ENCODE measurements around the gene ASCL3.

GRCh38 chr11:8933931-8934330, 8.9 kb downstream of the ASCL3 start:
- TF ChIP-seq CTCF (IDR thresholded peaks at IDR 0.05; ENCODE audit: low read length) = no peak
- no peak for TF ChIP-seq EZH2 (IDR thresholded peaks at IDR 0.05; ENCODE audit: borderline replicate concordance, low read length)

All from OCI-LY1 (cell line).